NCI-H187 treated with DMSO at 0.1 percent for 48 hours (cell line): Measurements from ENCODE around the gene ITGA3.

Source experiments
- DNase-seq: peaks from one replicate; lab custom pipeline; 2025; lab: John Stamatoyannopoulos, UW

ITGA3 gene

DNA sequence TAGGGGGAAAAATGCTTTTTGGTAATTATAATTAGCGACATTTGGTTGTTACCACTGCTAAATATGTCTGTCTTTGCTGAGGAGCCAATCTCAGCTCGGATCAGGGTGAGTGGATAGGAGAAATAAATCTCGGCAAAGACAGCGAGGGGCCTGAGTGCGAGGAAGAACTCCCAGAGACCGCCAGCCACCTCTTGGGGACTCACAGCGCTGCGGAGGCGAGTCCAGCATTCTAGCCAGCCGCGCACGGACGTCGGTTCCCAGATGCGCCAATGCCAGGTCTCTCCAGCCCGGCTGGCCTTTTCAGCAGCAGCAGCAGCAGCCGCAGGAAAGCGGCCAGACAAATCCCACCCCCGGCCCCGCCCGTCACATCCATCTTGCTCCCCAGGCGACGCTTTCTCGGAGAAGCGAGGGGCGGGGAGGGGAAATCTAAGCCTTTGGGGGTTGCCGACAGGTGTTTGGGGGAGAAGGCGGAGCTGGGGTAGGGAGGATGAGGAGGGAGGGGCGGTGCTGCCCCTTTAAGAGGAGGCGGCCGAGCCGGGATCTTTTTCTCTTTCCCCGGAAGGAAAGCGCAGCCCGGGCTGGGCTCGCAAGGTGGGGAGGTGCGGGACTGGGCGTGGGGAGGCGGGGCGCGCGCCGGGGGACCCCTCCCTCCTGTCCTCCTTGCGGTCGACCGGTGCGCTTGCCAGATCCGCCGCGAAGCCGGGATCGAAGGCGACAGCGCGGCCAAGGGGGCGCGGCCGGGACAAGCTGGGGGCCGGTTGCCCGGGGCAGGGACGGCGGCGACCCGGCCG, at the start of gene ITGA3:
Gene ITGA3, plus strand, starts transcription at position 685 of the 791 bp plus-strand sequence. CDS start 330 bp downstream, outside the sequence.
- DNase-seq: peak; percentile 74

DNA sequence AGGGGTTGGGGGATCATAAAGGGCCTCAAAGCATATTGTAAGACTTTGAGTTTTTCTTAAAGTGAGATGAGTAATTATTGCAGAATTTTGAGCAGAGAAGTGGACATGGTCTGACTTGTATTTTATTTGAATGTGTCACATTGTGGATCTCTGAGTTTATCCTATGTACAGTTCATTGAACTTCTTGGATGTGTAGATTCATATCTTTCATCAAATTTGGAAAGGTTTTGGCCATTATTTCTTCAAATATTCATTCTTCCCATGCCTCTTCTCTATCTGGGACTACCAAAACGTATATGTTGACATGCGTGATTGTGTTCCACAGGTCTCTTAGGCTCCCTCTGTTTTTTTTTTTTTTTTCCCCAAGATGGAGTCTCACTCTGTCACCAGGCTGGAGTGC, 46.6 kb upstream of the ITGA3 start:
- DNase-seq: no peak

DNA sequence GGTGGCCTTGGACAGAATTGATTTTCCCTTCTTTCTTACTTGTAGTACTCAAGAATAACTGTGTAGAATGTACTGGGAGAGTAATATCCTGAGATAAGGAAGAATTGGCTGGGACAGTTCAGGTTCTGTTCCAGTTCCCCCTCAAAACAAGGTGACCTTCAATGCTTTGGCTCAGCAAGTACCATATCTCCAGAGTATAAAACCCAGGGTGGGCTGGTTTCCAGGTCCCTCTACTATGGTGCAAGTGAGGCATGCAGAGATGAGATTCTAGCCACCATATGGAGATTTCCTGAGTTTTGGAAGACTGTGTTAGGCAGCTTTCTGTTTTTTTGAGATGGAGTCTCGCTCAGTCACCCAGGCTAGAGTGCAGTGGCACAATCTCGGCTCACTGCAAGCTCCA, 42.8 kb upstream of the ITGA3 start:
- DNase-seq: no peak

DNA sequence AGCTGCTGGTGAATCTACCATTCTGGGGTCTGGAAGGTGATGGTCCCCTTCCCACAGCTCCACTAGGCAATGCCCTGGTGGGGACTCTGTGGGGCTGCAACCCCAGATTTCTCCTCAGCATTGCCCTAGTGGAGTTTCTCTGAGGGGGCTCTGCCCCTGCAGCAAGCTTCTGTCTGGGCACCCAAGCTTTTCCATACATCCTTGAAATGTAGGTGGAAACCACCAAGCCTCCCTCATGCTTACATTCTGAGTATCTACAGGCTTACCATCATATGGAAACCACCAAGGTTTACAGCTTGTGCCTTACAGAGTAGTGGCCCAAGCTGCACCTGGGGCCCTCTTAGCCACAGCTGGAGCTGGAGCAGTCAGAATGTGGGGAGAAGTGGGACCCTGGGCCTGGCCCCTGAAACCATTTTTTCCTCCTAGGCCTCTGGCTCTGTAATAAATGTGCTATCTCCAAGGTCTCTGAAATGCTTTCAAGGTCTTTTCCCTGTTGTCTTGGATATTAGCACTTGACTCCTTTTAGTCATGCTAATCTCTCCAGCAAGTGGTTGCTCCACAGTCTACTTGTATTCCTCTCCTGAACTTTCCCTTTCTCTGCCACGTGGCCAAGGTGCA, 41.3 kb upstream of the ITGA3 start:
- DNase-seq: no peak

- no peak for DNase-seq
These were observed 40.8 kb upstream of the ITGA3 start for GRCh38 chr17:50015146-50015545.

DNA sequence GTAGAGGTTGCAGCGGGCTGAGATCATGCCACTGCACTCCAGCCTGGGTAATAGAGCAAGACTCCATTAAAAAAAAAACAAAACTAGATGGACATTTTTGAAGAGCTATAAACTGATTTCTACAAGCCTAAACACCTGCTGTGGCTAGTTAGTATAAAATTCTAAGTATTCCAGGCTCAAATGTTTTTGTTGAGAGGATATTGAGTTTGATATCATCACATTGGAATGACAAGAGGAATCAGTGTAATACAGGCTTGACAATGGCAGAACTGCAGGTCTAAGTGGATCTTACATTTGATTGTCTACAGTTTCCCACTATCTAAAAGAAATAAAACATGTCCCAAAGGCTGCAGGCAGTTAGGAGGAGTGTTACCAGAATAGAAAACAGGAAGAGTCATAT, 37.0 kb upstream of the ITGA3 start:
- no peak for DNase-seq

DNA sequence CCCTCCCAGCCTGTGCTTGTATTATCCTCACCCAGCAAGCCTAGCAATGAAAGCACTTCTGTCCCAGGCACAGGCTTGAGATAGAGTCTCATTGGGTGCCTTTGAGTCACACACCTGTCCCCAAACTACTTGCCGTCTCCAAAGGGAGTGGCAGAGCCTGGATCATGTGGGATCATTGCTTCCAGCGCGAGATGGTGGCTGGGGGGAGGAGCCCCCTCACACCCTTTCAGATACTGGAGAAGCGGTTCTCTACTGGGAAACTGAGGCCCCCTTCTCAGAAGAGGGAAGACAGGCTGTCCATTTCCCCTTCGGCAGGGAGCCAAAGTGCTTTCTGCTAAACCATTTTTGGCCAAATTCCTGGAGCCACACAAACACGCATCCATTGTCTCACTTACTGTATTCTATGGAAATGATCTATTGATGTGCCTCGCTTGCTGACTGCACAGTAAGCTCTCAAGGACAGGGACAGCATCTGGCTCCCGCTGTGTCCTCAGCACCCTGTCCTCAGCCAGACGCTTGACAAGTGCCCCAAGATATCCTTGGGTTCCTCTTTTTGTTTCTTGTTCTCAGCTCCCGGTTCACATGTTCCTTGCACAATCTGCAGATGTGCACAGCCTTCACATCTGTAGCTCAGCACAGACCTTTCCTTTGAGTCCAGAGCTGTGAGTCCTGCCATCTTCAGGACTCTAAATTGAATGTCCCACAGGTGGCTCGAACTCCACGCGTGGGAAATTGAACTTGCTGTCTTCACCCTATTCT, 34.9 kb upstream of the ITGA3 start:
- no peak for DNase-seq

DNA sequence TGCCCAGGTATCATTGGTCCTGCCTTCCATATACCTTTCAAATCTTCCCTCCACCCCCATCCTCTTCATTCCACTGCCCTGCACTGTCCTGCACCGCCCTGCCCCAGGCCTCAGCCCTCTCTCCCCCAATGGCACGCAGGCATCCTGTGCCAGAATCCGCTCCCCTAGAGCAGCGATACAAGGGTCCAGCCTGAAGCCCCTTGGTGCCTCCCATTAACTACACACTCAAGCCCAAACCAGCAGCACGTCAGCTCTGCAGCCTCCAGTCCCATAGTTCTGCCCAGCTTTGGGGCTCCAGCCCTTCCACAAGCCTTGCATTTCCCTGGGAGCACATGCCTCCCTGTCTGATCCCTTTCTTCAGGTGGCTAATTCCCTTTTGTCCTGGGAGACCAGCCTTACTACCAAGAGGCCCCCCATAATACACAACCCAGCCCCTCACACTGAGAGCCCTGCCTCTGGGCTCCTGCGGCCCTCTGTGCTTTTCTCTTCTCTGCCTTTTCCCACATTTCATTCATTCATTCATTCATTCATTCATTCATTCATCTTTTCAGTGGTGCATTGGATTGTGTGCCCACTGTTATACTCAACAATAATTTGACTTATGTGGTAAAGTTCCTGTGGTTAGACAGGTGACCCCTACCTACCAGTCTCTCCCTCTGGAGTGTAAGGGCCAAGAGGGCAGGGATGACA, 34.1 kb upstream of the ITGA3 start:
- DNase-seq: no peak

GRCh38 chr17:50022463-50023130, 33.3 kb upstream of the ITGA3 start:
- no peak for DNase-seq

DNA sequence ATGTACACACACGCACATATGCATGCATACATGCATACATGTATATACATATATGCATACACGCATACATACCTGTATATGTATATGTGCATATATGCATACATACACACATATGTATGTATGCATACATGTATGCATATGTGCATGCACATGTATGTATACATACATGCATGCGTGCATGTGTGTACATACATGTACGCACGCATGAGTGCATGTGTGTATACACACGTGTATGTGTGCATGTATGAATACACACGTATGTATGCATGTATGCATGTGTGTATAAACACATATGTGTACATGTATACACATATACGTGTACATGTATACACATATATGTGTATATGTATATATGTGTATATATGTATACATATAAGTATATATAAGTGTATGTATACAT, 32.4 kb upstream of the ITGA3 start:
- no peak for DNase-seq

DNA sequence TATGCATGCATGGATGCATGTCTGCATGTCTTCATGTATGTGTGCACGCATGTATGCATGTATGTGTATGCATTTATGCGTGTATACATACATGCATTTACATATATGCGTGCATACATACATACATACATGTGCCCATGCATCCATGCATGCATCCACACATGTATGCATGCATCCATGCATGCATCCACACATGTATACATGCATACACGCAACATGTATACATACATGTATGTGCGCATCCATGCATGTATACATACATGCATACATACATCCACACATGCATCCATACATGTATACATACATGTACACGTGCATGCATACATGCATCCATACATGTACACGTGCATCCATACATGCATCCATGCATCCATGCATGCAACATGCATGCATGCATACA, 31.1 kb upstream of the ITGA3 start:
- DNase-seq: no peak

- no peak for DNase-seq
These were observed 29.7 kb upstream of the ITGA3 start for GRCh38 chr17:50026046-50026675.

GRCh38 chr17:50026837-50027171, 29.1 kb upstream of the ITGA3 start:
- no peak for DNase-seq

DNA sequence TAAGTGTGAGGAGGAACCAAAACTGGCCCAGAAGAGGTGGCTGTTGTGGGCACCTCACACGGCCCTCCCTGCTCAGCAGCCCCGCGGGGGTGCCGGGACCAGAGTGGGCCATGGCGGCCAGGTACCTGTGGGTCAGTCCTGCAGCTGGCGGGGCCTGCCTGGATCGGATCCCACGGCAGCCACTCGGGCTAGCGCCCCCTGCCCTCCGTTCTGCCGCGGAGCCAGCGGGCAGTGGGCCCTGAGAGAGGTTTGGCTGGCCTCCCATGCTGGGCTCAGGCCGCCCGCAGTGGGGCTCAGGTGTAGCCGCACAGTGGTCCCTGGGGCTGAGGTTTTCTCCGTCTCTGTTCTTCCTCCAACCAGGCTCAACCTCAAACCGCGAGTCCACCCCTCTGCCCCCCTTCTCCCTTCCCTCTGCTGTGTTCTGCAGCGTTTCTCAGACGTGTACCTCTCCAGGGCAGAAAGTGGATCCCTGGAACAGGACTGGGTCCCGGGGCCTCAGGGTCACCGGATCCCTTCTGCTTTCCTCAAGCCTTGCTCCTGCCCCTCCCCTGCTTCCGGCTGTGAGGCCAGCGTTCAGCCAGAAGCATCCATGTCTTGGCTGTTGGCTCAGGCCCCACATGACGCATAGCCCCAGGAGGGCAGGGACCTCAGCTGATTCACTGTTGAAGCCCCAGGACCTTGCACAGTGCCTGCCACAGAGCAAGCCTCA, 28.6 kb upstream of the ITGA3 start:
- DNase-seq: no peak

- DNase-seq: no peak
These were observed 27.8 kb upstream of the ITGA3 start for GRCh38 chr17:50027881-50028735.

- no peak for DNase-seq
These were observed 27.2 kb upstream of the ITGA3 start for GRCh38 chr17:50028736-50029120.

- no peak for DNase-seq
These were observed 26.7 kb upstream of the ITGA3 start for GRCh38 chr17:50029185-50029584.

DNA sequence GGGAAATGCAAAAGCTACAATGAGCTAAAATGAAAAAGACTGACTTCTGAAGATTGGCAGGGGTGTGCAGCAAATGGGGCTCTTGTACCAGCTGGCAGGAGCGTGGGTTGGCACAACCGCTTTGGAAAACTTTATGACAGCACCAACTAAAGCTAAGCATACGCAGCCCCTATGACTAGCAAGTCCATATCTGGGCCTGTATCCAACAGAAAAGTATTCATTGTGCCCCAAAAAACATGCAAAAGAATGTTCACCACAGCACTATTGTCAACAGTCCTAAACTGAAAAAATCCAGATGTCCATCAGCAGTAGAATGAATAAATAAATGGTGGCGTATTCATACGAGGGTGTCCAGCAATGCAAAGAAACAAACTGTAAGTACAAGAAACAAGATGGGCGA, 22.6 kb upstream of the ITGA3 start:
- no peak for DNase-seq

DNA sequence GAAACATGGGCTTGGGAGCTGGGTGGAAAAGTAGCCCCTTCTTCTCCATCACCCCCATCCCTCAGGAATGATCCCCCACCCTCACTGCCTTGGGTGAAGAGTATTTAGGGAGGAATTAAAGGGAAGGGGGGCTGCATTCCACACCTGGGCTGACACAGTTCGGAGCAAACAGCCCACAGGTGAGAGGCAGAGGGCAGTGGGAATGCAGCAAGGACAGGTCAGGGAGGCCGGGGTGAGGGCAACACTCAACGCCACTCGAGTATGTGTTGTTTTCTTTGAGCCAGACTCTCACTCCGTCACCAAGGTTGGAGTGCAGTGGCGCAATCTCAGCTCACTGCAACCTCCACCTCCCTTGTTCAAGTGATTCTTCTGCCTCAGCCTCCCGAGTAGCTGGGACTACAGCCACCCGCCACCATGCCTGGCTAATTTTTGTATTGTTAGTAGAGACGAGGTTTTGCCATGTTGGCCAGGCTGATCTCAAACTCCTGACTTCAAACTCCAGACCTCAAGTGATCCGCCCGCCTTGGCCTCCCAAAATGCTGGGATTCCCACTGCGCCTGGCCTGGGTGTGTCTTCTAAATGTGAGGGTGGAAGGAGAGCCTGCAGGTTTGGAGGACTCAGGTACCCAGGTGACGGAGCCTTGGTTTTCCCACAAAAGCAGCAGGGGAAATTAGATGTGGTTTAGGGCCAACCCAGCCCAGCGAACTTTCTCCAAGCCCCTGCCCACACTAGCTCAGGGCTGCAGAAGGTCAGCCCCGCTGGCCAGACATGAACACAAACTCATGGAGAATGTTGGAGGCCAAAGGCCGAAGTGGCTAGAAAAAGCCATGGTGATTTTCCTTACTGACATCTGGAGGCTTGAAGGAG, 21.2 kb upstream of the ITGA3 start:
- DNase-seq: no peak
